Thoracic aorta (tissue), 2 donors: Measurements from ENCODE around the gene MAP3K3. TPM values are rescaled to one million over a fixed set of nuclear protein-coding genes. Genes with fewer than 3 reads are reported as not detected.

ENCODE experiments used
- ATAC-seq: fragments of 150-250 bp; one replicate; pipeline ENCODE4 v1.8.0; 2017; ENCODE audit warnings: low read depth; ENCODE audit not compliant: insufficient number of reproducible peaks, low FRiP score
- DNase-seq: peaks from one replicate; pipeline ENCODE4 v3.0.0-alpha.2; 2020; ENCODE audit warnings: low spot score
- H3K27ac ChIP-seq, 2 donors: fragments of 200-600 bp; sonication (generic); 1 replicate in 1 of 2; 2 replicates in 1 of 2; pipeline ENCODE4 v1.5.1; 2016; ENCODE audit warnings: mild to moderate bottlenecking in 2 of 2, moderate library complexity in 2 of 2
- H3K27me3 ChIP-seq: fragments of 200-600 bp; sonication (generic); replicated peaks from 2 replicates; pipeline ENCODE4 v1.6.0; 2016; ENCODE audit warnings: mild to moderate bottlenecking; ENCODE audit not compliant: insufficient read depth
- H3K36me3 ChIP-seq: fragments of 200-600 bp; sonication (generic); one replicate; pipeline ENCODE4 v1.5.1; 2016
- H3K4me1 ChIP-seq, 2 donors: fragments of 200-600 bp; sonication (generic); 1 replicate in 1 of 2; 2 replicates in 1 of 2; pipeline versions ENCODE4 v1.5.1 to v1.6.0; 2016; ENCODE audit warnings: low read depth in 2 of 2, mild to moderate bottlenecking in 1 of 2; ENCODE audit not compliant: control insufficient read depth in 1 of 2
- H3K4me3 ChIP-seq: fragments of 200-600 bp; sonication (generic); 2 replicates; pipeline ENCODE4 v1.5.1; 2016; ENCODE audit warnings: mild to moderate bottlenecking
- H3K9me3 ChIP-seq: fragments of 200-600 bp; sonication (generic); 2 replicates; pipeline ENCODE4 v1.5.1; 2016
- CTCF ChIP-seq: fragments of 200-600 bp; sonication (generic); IDR thresholded peaks from one replicate; pipeline ENCODE4 v1.5.1; 2019; ENCODE audit warnings: antibody characterized with exemption
- total RNA-seq, 2 donors: library from RNA; depleted of rRNA; stranded (reverse); fragments of >200 nt; gene quantifications; one replicate each; pipeline versions ENCODE4 v1.1.0 to v1.2.3, GENCODE V29; 2016

MAP3K3 gene
- total RNA-seq, 2 donors from 2014 or later: 85.3 to 102 TPM

GRCh38 chr17:63698381-63698885 lies 76.2 kb downstream of the MAP3K3 start:
- H3K4me1 ChIP-seq: peaks cover 11 to 24% of the 10 kb centered on the region in 2 donors
- no peaks in the 10 kb centered on the region for H3K9me3 ChIP-seq
- peak overlapping the region in 1 of 2 donors; percentile 38 for H3K27ac ChIP-seq
- H3K4me3 ChIP-seq: peak overlapping the region; percentile 78
- TF ChIP-seq CTCF: no peak
- DNase-seq: no peak
- ATAC-seq: no peak
- no peaks in the 10 kb centered on the region for H3K27me3 ChIP-seq
- peaks cover 21% of the 10 kb centered on the region for H3K36me3 ChIP-seq

- Histone ChIP-seq H3K9me3 (no peaks in the 10 kb centered on the region), H3K27me3 (no peaks in the 10 kb centered on the region), H3K36me3 (peaks cover 21% of the 10 kb centered on the region), H3K27ac (peak overlapping the region; percentile 64 to 68), H3K4me1 (peaks cover 11 to 24% of the 10 kb centered on the region in 2 donors), H3K4me3 (peak overlapping the region; percentile 78)
- DNase-seq (no peak), ATAC-seq (no peak)
- no peak for TF ChIP-seq CTCF
Measured at GRCh38 chr17:63698886-63699637, 76.8 kb downstream of the MAP3K3 start.

DNA sequence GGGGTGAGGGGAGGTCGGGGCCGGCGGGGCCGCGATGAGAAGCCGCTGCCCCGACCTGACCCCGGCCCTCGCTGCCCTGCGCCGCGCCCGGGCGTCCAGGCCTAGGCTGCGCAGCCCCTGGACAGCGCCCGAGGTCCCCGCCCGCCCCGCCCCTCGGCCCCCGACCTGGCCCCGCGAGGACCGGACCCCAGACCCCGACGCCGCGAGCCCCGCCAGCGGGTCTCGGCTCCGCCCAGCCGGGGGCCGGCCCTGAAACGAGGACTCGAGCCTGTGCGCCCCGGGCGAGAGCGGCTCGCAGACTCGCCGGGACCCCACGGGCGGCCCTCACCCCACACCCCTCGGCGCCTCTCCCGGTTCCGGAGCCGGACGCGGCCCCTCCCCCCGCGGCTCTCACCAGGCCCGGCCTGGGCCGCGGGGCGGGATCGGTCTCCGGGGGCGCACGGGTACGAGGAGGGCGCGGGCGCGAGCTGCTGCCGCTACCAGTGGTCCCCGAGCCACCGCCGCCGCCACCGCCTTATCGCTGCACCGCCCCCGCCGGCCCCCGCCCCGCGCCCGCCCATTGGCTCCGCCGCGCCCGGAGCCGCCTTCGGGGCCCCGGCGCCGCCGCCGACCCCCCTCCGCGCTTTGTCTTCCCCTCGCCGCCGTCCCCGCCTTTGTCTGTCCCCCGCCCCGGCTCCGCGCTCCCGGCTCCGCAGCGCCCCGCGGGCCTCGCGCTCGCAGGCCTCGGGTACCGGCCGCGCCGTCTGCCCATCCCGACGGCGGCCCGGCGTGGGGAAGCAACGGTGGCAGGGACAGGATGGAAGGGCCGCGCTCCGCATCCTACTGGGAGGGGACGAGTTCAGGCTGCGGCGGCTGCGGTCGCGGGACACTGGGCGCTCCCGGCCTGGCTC lies 77.7 kb downstream of the MAP3K3 start, which contains the start of gene LIMD2:
Gene LIMD2 (minus strand): TSS at position 488 of the 890 bp plus-strand sequence. CDS start 827 bp downstream, outside the sequence.
- DNase-seq: no peak
- peak; percentile 26 for ATAC-seq

GRCh38 chr17:63700528-63701455 lies 78.6 kb downstream of the MAP3K3 start:
- ATAC-seq (no peak), DNase-seq (peak; percentile 60)
- peak overlapping the region; percentile 78 for H3K4me3 ChIP-seq
- H3K27ac ChIP-seq: peak overlapping the region; percentile 82 to 83
- H3K27me3 ChIP-seq: no peaks in the 10 kb centered on the region
- no peaks in the 10 kb centered on the region for H3K9me3 ChIP-seq
- peaks cover 11 to 24% of the 10 kb centered on the region in 2 donors for H3K4me1 ChIP-seq
- H3K36me3 ChIP-seq: peaks cover 13% of the 10 kb centered on the region
- TF ChIP-seq CTCF: peak; percentile 34

More for the DNA sequence above, 77.7 kb downstream of the MAP3K3 start, which contains the start of gene LIMD2:
- Histone ChIP-seq H3K36me3 (peaks cover 16% of the 10 kb centered on the region), H3K4me1 (peaks cover 11 to 24% of the 10 kb centered on the region in 2 donors), H3K4me3 (peak within 1 kb of the TSS; percentile 78), H3K9me3 (no peaks in the 10 kb centered on the region), H3K27ac (peak within 1 kb of the TSS; percentile 82 to 83), H3K27me3 (no peaks in the 10 kb centered on the region)
- no peak for TF ChIP-seq CTCF
